LNCaP clone FGC (cell line): Measurements from ENCODE around the gene CDC73.

Experiments
- DNase-seq: peaks from one replicate; pipeline ENCODE4 v3.0.0-alpha.2; 2011; ENCODE audit warnings: low read depth
- H3K4me3 ChIP-seq: 2 replicates; pipeline ENCODE4 v1.5.1; 2011; ENCODE audit warnings: mild to moderate bottlenecking, low read depth, low read length, control low read depth
- TF ChIP-seq, protein P1 (sequence below): IDR thresholded peaks from 2 replicates; pipeline ENCODE4 v1.5.1; 2012; ENCODE audit warnings: mild to moderate bottlenecking; ENCODE audit not compliant: control insufficient read depth, insufficient read depth; ENCODE audit errors: extremely low read depth

The CDC73 gene

DNA sequence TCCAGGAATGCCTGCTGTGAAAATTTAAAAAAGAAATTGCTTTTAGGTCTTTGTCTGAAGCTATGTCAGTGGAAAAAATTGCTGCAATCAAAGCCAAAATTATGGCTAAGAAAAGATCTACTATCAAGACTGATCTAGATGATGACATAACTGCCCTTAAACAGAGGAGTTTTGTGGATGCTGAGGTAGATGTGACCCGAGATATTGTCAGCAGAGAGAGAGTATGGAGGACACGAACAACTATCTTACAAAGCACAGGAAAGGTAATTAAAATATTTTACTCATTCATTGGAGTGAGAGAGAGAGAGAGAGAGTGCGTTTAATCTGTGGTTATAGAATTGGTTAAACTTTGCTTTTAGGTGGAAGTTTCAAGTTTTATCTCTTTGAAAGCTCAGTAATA, 20.0 kb downstream of the CDC73 start:
- DNase-seq = no peak
- no peak overlapping the region for H3K4me3 ChIP-seq
- TF ChIP-seq, protein P1, sequence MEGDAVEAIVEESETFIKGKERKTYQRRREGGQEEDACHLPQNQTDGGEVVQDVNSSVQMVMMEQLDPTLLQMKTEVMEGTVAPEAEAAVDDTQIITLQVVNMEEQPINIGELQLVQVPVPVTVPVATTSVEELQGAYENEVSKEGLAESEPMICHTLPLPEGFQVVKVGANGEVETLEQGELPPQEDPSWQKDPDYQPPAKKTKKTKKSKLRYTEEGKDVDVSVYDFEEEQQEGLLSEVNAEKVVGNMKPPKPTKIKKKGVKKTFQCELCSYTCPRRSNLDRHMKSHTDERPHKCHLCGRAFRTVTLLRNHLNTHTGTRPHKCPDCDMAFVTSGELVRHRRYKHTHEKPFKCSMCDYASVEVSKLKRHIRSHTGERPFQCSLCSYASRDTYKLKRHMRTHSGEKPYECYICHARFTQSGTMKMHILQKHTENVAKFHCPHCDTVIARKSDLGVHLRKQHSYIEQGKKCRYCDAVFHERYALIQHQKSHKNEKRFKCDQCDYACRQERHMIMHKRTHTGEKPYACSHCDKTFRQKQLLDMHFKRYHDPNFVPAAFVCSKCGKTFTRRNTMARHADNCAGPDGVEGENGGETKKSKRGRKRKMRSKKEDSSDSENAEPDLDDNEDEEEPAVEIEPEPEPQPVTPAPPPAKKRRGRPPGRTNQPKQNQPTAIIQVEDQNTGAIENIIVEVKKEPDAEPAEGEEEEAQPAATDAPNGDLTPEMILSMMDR = no peak

DNA sequence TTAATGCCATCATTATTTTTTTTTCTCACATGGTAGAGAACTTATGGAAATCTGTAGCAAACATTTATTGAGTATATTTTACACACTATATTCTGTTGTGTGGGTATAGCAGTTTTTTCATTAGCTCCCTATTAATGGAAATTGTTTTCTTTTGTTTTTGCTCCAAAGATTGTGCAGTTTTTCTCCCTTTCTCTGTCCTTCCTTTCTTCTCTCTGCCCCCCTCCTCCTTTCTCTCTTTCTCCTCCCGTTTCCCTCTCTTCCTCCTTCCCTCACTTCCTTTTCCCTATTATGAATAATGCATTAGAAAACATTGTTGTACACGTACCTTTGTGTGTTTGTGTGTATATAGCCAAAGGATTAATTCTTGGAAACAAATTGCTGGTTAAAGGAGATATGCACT, 20.6 kb downstream of the CDC73 start:
- TF ChIP-seq, protein P1 = no peak
- no peak overlapping the region for H3K4me3 ChIP-seq
- DNase-seq = no peak

DNA sequence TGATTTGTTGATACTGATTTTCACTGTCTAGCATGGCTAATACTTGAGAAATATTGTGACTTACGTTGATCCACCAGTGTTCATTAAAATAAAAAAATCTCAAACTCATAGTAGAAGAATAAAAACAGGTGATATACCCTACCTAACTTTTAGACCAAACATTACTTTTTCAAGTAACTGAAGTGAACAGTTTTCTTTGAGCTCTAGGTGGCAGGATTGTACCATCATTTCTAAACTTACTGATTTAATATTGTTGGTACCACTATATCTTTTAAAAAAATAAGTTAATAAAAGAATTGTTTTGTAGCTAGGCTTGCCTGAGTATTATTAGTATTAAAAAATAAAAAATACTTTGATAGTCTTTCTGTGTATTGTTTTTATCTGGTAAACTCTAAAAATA, 21.5 kb downstream of the CDC73 start:
- TF ChIP-seq, protein P1 = peak; percentile 46
- no peak overlapping the region for H3K4me3 ChIP-seq
- DNase-seq = no peak

DNA sequence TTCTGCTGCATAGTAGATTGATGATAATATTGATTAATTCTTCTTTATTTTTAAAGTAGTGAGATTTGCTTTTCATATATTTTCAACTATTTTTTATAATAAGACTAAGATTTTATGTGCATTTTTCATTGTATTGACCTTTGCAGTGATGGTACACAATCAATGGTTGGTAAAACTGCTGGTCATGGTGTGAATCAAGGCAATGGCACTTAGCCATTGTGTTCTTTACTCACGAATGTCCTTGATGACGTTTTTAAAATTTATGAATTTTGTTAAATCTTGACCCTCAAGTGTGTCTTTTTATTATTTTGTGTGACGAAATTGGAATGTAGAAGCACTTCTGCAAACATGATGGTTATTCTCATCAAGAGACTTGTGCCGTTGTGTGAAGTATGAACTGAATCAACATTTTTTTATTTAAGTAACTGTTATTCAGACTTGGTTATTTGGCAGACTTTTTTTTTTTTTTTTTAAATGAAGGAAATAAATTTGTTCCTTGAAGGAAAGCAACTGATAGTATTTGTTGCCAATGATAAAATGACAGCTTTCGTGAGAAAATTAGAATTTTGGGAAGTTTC, 22.6 kb downstream of the CDC73 start:
- no peak for DNase-seq
- TF ChIP-seq, protein P1 = no peak
- H3K4me3 ChIP-seq = no peak overlapping the region

DNA sequence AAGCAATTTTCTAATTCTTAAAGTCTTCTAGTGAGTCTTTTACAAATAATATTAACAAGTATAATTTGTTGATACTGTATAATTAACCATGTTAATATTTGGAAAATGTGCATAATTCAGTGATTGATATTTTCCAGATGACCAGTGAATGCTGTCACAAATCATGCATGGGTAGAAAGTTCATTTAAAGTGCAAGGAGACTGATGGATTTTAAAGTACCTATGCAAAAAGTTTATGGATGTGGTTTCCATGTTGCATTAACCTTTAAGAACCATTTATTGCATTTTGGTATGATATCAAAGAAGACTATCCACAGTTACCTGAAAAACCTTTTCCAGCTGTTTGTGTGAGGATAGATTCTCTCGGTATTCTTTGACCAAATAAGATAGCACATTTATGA, 23.2 kb downstream of the CDC73 start:
- H3K4me3 ChIP-seq = no peak overlapping the region
- no peak for DNase-seq
- TF ChIP-seq, protein P1 = no peak

DNA sequence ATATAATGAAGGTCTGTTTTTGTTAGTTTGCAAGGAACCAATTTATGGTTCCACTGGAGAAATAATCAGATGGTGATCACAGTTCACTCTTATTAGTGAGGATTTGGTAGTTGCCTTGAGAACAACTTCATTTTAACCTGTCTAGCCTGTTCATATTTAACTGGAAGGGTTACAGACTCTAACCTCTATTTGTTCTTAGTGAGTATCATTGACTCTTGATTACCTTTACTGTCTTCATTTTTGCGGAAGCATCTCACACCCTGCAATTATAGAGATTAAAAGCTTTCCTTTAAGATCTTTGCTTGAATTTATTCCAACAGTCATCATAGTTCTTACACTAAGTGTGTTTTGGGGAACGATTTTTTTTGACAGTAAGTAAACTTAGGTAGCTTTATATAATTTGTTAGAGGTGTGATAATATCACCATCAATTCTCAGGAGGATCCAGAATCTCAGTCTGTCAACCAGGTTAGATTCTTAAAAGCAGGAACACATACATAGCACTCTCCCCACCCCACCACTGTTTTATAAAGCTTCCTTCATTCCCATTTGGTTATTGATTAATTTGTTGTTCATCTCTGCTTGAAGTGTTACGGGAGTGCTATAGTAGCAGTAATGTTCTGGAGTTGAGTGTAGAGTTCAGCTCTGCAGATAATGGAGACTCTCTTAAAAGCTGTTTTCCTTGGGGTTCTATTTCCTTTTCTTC, 34.4 kb downstream of the CDC73 start:
- DNase-seq = no peak
- H3K4me3 ChIP-seq = no peak overlapping the region
- TF ChIP-seq, protein P1 = no peak

DNA sequence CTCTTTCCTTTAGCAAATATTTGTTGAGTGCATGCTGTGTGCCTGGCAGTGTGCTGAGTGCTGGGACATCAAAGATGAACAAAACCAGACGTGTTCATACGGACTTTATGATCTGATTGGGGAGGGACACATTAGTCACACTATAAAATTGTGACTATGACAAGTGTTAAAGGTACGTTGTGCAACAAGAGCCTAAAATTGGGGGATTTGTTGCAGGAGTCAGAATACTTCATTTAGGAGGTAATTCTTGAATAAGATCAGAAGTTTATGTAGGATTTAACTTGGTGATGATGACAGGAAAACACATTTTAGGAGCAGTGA, 35.0 kb downstream of the CDC73 start:
- no peak for DNase-seq
- TF ChIP-seq, protein P1 = no peak

More for the DNA sequence above, 35.0 kb downstream of the CDC73 start:
- no peak overlapping the region for H3K4me3 ChIP-seq
